Endothelial cell (in vitro differentiated cells): ENCODE results near the gene MVP. TPM values are rescaled to one million over a fixed set of nuclear protein-coding genes. Genes with fewer than 3 reads are reported as not detected.
"Not testable (repeated sequence)": the region's sequence is repeated elsewhere in the genome, so short reads cannot be mapped to it uniquely, and the experiment has no call there.

Experiments
- DNase-seq: peaks from one replicate; pipeline ENCODE4 v3.0.0; 2021; ENCODE audit warnings: low spot score
- H3K27ac Mint-ChIP-seq: one replicate; pipeline ENCODE4 v1.8.0; 2021; ENCODE audit warnings: mixed read lengths, inconsistent platforms; ENCODE audit not compliant: unreplicated experiment
- H3K27me3 Mint-ChIP-seq: one replicate; pipeline ENCODE4 v1.8.0; 2021; ENCODE audit warnings: mild to moderate bottlenecking, moderate library complexity, mixed read lengths, inconsistent platforms; ENCODE audit not compliant: unreplicated experiment
- H3K36me3 Mint-ChIP-seq: one replicate; pipeline ENCODE4 v1.8.0; 2021; ENCODE audit warnings: mild to moderate bottlenecking, low read depth, mixed read lengths, inconsistent platforms; ENCODE audit not compliant: unreplicated experiment
- H3K4me1 Mint-ChIP-seq: one replicate; pipeline ENCODE4 v1.8.0; 2021; ENCODE audit warnings: mild to moderate bottlenecking, mixed read lengths, inconsistent platforms; ENCODE audit not compliant: unreplicated experiment
- H3K4me3 Mint-ChIP-seq: one replicate; pipeline ENCODE4 v1.8.0; 2021; ENCODE audit warnings: mild to moderate bottlenecking, mixed read lengths, inconsistent platforms; ENCODE audit not compliant: unreplicated experiment
- H3K9me3 Mint-ChIP-seq: one replicate; pipeline ENCODE4 v1.8.0; 2021; ENCODE audit warnings: mixed read lengths, inconsistent platforms; ENCODE audit not compliant: unreplicated experiment
- long read RNA-seq: library from polyadenylated mRNA; unstranded; transcript quantifications from one replicate; pipeline ENCODE4 v2.0.0, GENCODE V29; 2020; ENCODE audit not compliant: unreplicated experiment
- total RNA-seq: library from RNA; stranded (reverse); fragmentation: NEBNext Ultra II Directional; extraction: Animal tissue kit (Norgen Biotek cat#: 25700); gene quantifications from one replicate; pipeline ENCODE4 v1.2.1, GENCODE V29; 2021; ENCODE audit not compliant: unreplicated experiment
- TF ChIP-seq, protein P1 (sequence below): fragments of 200-600 bp; sonication (generic); IDR thresholded peaks from one replicate; pipeline ENCODE4 v1.5.0; 2021; ENCODE audit warnings: antibody characterized with exemption; ENCODE audit not compliant: unreplicated experiment

Gene MVP
- 2.0 TPM for total RNA-seq
- long read RNA-seq = 0 reads

DNA sequence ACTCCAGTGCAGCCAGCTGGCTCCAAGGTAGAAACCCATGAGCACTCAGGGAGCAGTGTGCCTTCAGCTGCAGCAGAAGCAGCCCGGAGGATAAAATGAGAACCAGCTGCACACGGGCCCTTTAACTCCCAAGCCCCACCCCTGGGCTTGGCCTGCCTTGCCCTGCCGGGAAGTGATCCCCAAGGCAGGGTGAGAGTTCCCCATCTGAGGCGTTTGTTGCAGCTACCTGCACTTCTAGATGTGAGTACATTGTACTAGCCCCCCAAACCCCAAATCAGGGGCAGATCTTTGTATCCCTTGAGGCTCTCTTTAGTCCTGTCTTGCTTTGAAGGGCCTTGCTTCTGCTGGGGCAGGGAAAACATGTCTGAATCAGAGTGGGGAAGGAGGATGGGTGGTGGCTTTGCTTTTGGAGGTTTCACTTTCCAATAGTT, at the start of gene MVP:
Gene MVP, plus strand, starts transcription at position 192 of the 431 bp plus-strand sequence. CDS start 10,088 bp downstream, outside the sequence.
- Mint-ChIP-seq H3K27ac (peak within 1 kb of the TSS; percentile 36), H3K36me3 (peaks cover 20% of the 10 kb centered on the region), H3K27me3 (peaks cover 11% of the 10 kb centered on the region), H3K4me3 (peak within 1 kb of the TSS; percentile 68), H3K4me1 (peaks cover 27% of the 10 kb centered on the region), H3K9me3 (no peaks in the 10 kb centered on the region)
- DNase-seq = no peak
- TF ChIP-seq, protein P1, sequence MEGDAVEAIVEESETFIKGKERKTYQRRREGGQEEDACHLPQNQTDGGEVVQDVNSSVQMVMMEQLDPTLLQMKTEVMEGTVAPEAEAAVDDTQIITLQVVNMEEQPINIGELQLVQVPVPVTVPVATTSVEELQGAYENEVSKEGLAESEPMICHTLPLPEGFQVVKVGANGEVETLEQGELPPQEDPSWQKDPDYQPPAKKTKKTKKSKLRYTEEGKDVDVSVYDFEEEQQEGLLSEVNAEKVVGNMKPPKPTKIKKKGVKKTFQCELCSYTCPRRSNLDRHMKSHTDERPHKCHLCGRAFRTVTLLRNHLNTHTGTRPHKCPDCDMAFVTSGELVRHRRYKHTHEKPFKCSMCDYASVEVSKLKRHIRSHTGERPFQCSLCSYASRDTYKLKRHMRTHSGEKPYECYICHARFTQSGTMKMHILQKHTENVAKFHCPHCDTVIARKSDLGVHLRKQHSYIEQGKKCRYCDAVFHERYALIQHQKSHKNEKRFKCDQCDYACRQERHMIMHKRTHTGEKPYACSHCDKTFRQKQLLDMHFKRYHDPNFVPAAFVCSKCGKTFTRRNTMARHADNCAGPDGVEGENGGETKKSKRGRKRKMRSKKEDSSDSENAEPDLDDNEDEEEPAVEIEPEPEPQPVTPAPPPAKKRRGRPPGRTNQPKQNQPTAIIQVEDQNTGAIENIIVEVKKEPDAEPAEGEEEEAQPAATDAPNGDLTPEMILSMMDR = no peak

DNA sequence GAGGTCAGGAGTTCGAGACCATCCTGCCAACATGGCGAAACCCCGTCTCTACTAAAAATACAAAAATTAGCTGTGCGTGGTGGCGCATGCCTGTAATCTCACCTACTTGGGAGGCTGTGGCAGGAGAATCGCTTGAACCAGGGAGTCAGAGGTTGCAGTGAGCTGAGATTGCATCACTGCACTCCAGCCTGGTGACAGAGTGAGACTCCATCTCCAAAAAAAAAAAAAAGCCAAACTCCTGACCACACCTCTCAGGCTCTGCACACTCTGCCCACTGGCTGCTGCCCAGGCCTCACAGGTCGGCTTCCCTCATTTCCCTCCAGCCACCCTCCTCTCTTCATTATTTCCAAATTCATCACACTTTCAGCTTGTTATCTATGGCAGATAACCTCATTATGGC, 47.9 kb upstream of the MVP start:
- H3K9me3 Mint-ChIP-seq, H3K36me3 Mint-ChIP-seq, H3K4me1 Mint-ChIP-seq, H3K4me3 Mint-ChIP-seq, H3K27me3 Mint-ChIP-seq, H3K27ac Mint-ChIP-seq, DNase-seq: not testable (repeated sequence)

DNA sequence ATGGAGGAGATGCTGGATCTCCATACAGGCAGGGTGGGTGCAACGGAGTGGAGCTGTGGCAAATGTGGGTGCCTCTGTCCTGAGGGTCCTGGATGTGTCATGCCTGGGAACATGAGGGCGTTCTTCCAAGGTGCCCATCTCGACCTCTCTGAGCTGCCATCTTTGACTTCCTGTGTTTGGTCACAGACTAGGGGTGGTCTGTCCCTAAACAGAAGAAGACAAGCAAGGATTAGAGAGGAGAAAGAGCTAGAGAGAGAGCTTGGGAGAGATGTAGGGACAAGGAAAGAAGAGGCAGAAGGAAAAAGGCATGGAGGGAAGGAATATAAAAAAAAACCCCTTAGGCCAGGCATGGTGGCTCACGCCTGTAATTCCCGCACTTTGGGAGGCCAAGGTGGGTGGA, 45.5 kb upstream of the MVP start:
- H3K4me3 Mint-ChIP-seq = no peak overlapping the region
- no peak overlapping the region for H3K27ac Mint-ChIP-seq
- no peaks in the 10 kb centered on the region for H3K4me1 Mint-ChIP-seq
- H3K9me3 Mint-ChIP-seq = no peaks in the 10 kb centered on the region
- TF ChIP-seq, protein P1 = no peak
- no peaks in the 10 kb centered on the region for H3K36me3 Mint-ChIP-seq
- H3K27me3 Mint-ChIP-seq = peaks cover 2% of the 10 kb centered on the region
- no peak for DNase-seq

DNA sequence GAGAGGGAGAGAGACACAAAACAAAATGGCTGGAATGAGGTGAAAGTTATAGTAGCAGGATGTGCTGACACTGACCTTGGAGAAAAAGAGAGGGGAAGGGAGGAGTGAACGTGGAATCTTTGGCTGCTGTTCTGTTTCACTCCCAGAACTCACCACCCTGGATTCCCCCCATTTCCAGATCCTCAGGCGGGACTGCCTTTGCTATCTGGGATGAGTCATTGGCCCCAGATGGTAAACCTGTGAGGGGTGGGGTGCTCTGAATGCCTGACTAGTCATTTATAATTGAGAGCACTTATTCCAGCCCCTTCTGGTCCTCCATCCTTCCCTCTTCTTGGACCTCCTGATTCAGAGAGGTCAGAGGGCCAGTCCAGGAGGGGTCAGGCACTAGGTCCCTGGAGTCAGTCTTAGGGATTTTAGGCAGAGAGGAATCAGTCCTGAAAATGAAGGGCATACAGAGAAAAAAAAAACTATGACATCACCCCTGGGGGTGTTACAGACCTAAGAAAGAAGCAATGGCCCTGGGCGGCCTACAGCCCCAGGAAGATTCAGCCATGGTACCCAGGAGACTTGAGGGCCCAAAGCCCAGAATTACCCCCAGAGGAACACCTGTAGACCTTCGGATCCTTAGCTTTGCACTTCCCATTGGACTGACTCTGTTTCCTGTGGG, 44.4 kb upstream of the MVP start:
- Mint-ChIP-seq H3K4me1 (no peaks in the 10 kb centered on the region), H3K36me3 (no peaks in the 10 kb centered on the region), H3K27ac (no peak overlapping the region), H3K4me3 (no peak overlapping the region), H3K9me3 (no peaks in the 10 kb centered on the region), H3K27me3 (peaks cover 2% of the 10 kb centered on the region)
- TF ChIP-seq, protein P1 = no peak
- DNase-seq = no peak

DNA sequence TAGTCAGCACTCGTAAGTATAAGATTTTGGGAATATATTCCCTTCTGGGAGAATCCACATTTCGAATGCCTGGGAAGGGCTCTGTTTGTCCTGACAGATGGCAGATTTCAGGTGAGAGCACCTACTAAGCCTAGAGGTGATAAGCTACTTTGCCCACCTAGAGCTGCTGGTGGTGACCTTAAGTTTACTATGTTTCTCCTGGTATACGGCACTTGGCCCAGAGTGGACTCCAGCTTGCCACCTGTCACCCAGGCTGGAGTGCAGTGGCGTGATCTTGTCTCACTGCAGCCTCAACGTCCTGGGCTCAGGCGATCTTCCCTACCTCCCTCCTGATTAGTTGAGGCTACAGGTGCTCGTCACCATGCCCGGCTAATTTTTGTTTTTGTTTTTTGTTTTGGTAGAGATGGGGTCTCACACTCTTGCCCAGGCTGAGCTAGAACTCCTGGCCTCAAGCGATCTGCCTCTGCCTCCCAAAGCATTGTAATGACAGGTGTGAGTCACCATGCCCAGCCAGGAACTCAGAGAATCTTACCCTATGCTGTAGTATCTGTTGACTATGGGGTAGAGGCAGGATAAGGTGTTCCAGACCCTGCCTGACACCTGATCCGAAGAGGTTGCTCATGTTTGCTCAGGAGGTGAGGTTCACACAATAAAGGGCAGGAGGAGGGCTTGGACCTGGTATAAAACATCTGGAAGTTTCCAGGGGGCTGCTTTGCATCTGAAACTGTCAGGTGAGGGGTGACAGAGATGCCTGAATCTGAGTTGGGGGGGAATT, 42.5 kb upstream of the MVP start, which contains the start of gene ZG16:
Gene ZG16, plus strand, starts transcription at position 681 of the 775 bp plus-strand sequence. CDS start 1,011 bp downstream, outside the sequence.
- Mint-ChIP-seq H3K4me1 (no peaks in the 10 kb centered on the region), H3K27ac (no peak within 1 kb of the TSS), H3K4me3 (no peak within 1 kb of the TSS), H3K9me3 (no peaks in the 10 kb centered on the region), H3K27me3 (no peaks in the 10 kb centered on the region), H3K36me3 (no peaks in the 10 kb centered on the region)
- TF ChIP-seq, protein P1 = no peak
- no peak for DNase-seq
